Activated T-helper 2 cell treated with anti-CD3 and anti-CD28 coated beads, Interferon-gamma antibody, Interleukin-2, Interleukin-4, amounts not matched to agents 10 μg/mL and 5 μg/mL and 100 μg/mL, durations not matched to agents 14 hours and 24 hours and 36 hours (primary cell): ENCODE results near the gene SYDE1. TPM values are rescaled to one million over a fixed set of nuclear protein-coding genes. Genes with fewer than 3 reads are reported as not detected.

Source experiments
- DNase-seq: peaks from one replicate; pipeline ENCODE4 v3.0.0; 2021; ENCODE audit warnings: low spot score
- H3K27ac Mint-ChIP-seq: one replicate; pipeline ENCODE4 v1.8.0; 2021; ENCODE audit warnings: mixed read lengths
- H3K27me3 Mint-ChIP-seq: one replicate; pipeline ENCODE4 v1.8.0; 2021; ENCODE audit warnings: low read depth, mixed read lengths
- H3K36me3 Mint-ChIP-seq: one replicate; pipeline ENCODE4 v1.8.0; 2021; ENCODE audit warnings: low read depth, mixed read lengths
- H3K4me1 Mint-ChIP-seq: one replicate; pipeline ENCODE4 v1.8.0; 2021; ENCODE audit warnings: low read depth, mixed read lengths
- H3K4me3 Mint-ChIP-seq: one replicate; pipeline ENCODE4 v1.8.0; 2021; ENCODE audit warnings: low read depth, mild to moderate bottlenecking, moderate library complexity, mixed read lengths
- H3K9me3 Mint-ChIP-seq: one replicate; pipeline ENCODE4 v1.8.0; 2021; ENCODE audit warnings: mixed read lengths
- intact Hi-C: fragments of 100-400 bp; cut with micrococcal nuclease; formaldehyde crosslinking; loops from one replicate; pipeline ENCODE4 v1.15.1; 2023
- total RNA-seq: library from RNA; stranded (reverse); gene quantifications from 2 replicates; pipeline ENCODE4 v1.2.3, GENCODE V29; 2022

SYDE1 gene
- total RNA-seq, 1 donor from 2014 or later: 1.9 TPM

GRCh38 chr19:15142313-15142712 lies 35.1 kb downstream of the SYDE1 start:
- Mint-ChIP-seq H3K27me3 (peaks cover 2% of the 10 kb centered on the region), H3K27ac (no peak overlapping the region), H3K4me3 (no peak overlapping the region), H3K36me3 (no peaks in the 10 kb centered on the region), H3K9me3 (peaks cover 13% of the 10 kb centered on the region), H3K4me1 (no peaks in the 10 kb centered on the region)
- intact Hi-C loops: no loop called here
- DNase-seq: no peak

DNA sequence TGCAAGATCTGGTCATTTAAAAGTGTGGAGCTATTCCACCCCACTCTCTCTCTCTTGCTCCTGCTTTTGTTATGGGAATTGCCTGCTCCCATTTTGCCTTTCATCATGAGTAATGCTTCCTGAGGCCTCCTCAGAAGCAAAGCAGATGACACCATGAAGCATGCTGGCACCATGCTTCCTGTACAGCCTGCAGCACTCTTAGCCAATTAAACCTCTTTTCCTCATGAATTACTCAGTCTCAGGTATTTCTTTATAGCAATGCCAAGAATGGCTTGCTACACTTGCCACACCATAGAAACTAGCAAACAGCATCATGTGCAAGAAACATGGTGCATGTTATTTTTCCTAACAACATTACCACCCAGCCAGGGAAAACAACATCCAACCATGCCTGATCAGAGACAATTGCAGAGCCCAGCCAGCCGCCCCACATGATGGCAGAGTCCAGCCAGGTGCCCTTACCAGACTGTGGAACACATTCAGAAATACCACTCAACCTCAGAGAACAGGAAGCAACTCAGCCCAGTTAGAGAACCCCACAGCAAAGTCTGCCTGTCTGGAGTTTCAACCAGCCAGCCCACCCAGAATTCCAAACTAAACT lies 36.9 kb downstream of the SYDE1 start:
- H3K4me1 Mint-ChIP-seq: no peaks in the 10 kb centered on the region
- H3K27me3 Mint-ChIP-seq: peaks cover 2% of the 10 kb centered on the region
- DNase-seq: no peak
- intact Hi-C loops: no loop called here
- H3K4me3 Mint-ChIP-seq: no peak overlapping the region
- H3K27ac Mint-ChIP-seq: no peak overlapping the region
- peaks cover 5% of the 10 kb centered on the region for H3K9me3 Mint-ChIP-seq
- H3K36me3 Mint-ChIP-seq: no peaks in the 10 kb centered on the region

GRCh38 chr19:15147090-15147489 lies 39.9 kb downstream of the SYDE1 start:
- H3K27me3 Mint-ChIP-seq: peaks cover 2% of the 10 kb centered on the region
- DNase-seq: no peak
- no peak overlapping the region for H3K27ac Mint-ChIP-seq

GRCh38 chr19:15149737-15150136 lies 42.5 kb downstream of the SYDE1 start:
- Mint-ChIP-seq H3K27me3 (no peaks in the 10 kb centered on the region), H3K36me3 (no peaks in the 10 kb centered on the region), H3K4me1 (no peaks in the 10 kb centered on the region), H3K4me3 (no peak overlapping the region), H3K27ac (no peak overlapping the region), H3K9me3 (peaks cover 7% of the 10 kb centered on the region)
- no peak for DNase-seq
- intact Hi-C loops: loop anchor here (2.0 kb wide), 1 partner anchor 57 kb away; no protein-coding TSS in a partner anchor

More at GRCh38 chr19:15147090-15147489, 39.9 kb downstream of the SYDE1 start:
- no peaks in the 10 kb centered on the region for H3K4me1 Mint-ChIP-seq
- no peaks in the 10 kb centered on the region for H3K36me3 Mint-ChIP-seq
- H3K9me3 Mint-ChIP-seq: no peaks in the 10 kb centered on the region
- no peak overlapping the region for H3K4me3 Mint-ChIP-seq
- intact Hi-C loops: no loop called here

- Mint-ChIP-seq H3K4me3 (no peak overlapping the region), H3K4me1 (no peaks in the 10 kb centered on the region), H3K9me3 (peaks cover 7% of the 10 kb centered on the region), H3K36me3 (no peaks in the 10 kb centered on the region), H3K27me3 (no peaks in the 10 kb centered on the region), H3K27ac (no peak overlapping the region)
- no peak for DNase-seq
- intact Hi-C loops: no loop called here
These were observed 46.9 kb downstream of the SYDE1 start for GRCh38 chr19:15154002-15154612.

- intact Hi-C loops: no loop called here
- Mint-ChIP-seq H3K4me1 (no peaks in the 10 kb centered on the region), H3K27me3 (no peaks in the 10 kb centered on the region), H3K9me3 (peaks cover 7% of the 10 kb centered on the region), H3K36me3 (no peaks in the 10 kb centered on the region), H3K4me3 (no peak overlapping the region), H3K27ac (no peak overlapping the region)
- no peak for DNase-seq
These were observed 48.1 kb downstream of the SYDE1 start for GRCh38 chr19:15155296-15155695.

DNA sequence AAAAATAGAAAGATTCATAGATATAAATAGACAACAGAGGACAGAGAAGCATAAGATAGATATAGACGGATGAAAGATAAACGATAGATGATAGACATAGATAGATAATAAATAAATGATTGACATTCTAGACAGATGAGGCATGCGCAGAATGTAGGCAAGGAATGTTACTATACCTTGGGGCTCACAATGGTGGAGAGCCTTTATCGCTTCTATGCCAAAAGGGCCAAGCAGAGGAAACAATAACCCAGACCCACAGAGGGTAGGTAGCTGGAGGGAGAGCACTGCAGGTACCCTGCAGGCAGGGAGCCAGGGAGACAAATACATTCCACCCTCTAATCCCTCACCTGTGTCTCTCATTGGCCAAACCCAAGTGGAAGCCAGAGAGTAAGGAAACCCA lies 49.2 kb downstream of the SYDE1 start:
- H3K9me3 Mint-ChIP-seq: peaks cover 7% of the 10 kb centered on the region
- no peaks in the 10 kb centered on the region for H3K27me3 Mint-ChIP-seq
- H3K27ac Mint-ChIP-seq: no peak overlapping the region
- H3K36me3 Mint-ChIP-seq: no peaks in the 10 kb centered on the region
- intact Hi-C loops: no loop called here
- H3K4me1 Mint-ChIP-seq: no peaks in the 10 kb centered on the region
- no peak for DNase-seq
- H3K4me3 Mint-ChIP-seq: no peak overlapping the region

DNA sequence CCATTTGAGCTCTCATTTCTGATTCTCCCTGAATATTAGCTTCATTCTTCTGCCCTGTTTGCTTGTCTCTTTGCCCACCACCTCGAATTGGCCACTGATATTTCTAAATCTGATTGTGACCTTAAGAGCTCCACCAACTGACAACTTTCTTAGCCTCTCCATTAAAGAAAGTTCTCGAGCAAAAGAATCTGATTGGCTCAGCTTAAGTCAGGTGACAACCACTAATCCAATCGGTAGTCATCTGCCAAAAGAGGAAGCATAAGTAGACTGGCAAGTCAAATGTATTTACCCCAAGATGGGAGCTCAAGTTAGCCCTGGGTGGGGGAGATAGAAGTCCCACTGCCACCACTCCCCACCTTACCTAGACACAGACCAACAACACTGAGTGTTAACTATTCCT lies 52.0 kb downstream of the SYDE1 start:
- Mint-ChIP-seq H3K4me3 (no peak overlapping the region), H3K36me3 (no peaks in the 10 kb centered on the region), H3K4me1 (no peaks in the 10 kb centered on the region), H3K27me3 (no peaks in the 10 kb centered on the region), H3K27ac (no peak overlapping the region), H3K9me3 (peaks cover 4% of the 10 kb centered on the region)
- DNase-seq: no peak
- intact Hi-C loops: no loop called here

DNA sequence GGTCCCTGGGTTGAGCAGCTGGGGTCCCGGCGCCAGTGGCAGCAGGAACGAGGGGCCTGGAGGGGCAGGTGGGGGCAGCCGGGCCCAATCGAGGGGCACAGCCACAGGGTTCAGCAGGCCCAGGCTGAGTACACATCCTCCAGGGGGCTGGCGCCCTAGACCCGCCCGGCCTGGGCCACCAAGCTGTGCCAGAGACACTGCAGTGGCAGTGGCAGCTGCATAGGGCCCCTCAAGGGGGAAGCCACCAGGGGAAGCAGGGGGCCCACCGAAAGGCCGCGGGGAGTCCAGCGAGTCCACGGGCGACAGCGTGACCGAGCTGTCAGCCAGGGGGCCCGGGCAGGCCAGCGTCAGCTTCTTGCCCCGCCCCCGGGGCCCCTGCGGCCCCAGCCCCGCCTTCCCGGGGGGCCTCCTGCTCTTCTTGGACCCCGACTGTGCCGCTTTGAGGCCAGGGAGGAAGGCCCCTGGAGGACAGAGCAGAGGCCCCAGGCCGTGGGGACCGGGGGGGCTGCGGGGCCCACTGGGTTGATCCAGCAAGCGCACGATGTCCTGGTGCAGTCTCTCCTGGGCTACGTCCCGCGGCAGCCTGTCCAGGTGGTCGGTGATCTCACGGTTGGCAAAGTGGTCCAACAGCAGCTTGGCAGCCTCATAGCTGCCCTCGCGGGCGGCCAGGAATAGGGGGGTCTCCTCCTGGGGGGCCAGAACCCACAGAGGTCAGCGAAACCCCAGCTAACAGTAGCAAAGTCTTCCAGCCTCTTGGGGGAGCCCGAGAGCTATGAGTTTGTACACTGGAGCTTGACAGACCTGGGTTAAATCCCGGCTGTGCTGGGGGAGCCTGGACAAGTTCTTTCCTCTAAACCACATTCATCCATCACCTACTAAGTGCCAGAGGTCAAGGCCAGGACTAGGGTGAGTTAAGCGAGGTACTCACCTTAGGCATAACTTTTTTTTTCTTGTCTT lies 54.1 kb downstream of the SYDE1 start:
- Mint-ChIP-seq H3K36me3 (no peaks in the 10 kb centered on the region), H3K4me1 (no peaks in the 10 kb centered on the region), H3K27me3 (no peaks in the 10 kb centered on the region), H3K9me3 (peaks cover 5% of the 10 kb centered on the region), H3K4me3 (no peak overlapping the region), H3K27ac (no peak overlapping the region)
- intact Hi-C loops: no loop called here
- DNase-seq: no peak

Other genes with a start within 250 kb of the SYDE1 start
- gene OR7A17, start 221.3 kb upstream of the SYDE1 start, total RNA-seq: not detected in 2 replicates
- not detected in 2 replicates for gene OR7C2, start 165.9 kb upstream of the SYDE1 start, total RNA-seq
- gene SLC1A6, start 127.5 kb upstream of the SYDE1 start, total RNA-seq: not detected in 2 replicates
- gene CASP14, start 57.9 kb upstream of the SYDE1 start, total RNA-seq: not detected in 2 replicates
- gene OR1I1, start 25.2 kb upstream of the SYDE1 start, total RNA-seq: not detected in 2 replicates
- not detected in 2 replicates for gene NOTCH3, start 93.6 kb downstream of the SYDE1 start, total RNA-seq
- 0.16 TPM in 1 of 2 replicates, not detected in the other for gene EPHX3, start 125.0 kb downstream of the SYDE1 start, total RNA-seq
- gene BRD4, start 225.1 kb downstream of the SYDE1 start, total RNA-seq: 104 and 108 TPM in 2 replicates